ENCODE data around the gene MECP2.
"Not testable (repeated sequence)": the region's sequence is repeated elsewhere in the genome, so short reads cannot be mapped to it uniquely, and the experiment has no call there.

MECP2 gene

GRCh38 chrX:153991013-153991580 is 106.4 kb downstream of the MECP2 start:
- DNase-seq (ENCODE audit: low spot score): no peak

GRCh38 chrX:153989973-153990655 is 107.4 kb downstream of the MECP2 start:
- no peak for DNase-seq (ENCODE audit: low spot score)

- no peak for DNase-seq (ENCODE audit: low spot score)
Observed at GRCh38 chrX:153988493-153988892, 109.0 kb downstream of the MECP2 start.

GRCh38 chrX:153984351-153985178 is 113.0 kb downstream of the MECP2 start:
- peak; percentile 45 for DNase-seq (ENCODE audit: low spot score)

GRCh38 chrX:153983321-153983801 is 114.2 kb downstream of the MECP2 start:
- DNase-seq (ENCODE audit: low spot score): no peak

GRCh38 chrX:153981771-153982533 is 115.6 kb downstream of the MECP2 start:
- peak; percentile 88 for DNase-seq (ENCODE audit: low spot score)

GRCh38 chrX:153981231-153981630 is 116.3 kb downstream of the MECP2 start:
- no peak for DNase-seq (ENCODE audit: low spot score)

- not testable (repeated sequence) for DNase-seq (ENCODE audit: low spot score)
Observed at GRCh38 chrX:153980394-153980793, 117.1 kb downstream of the MECP2 start.

- DNase-seq (ENCODE audit: low spot score): no peak
Observed at GRCh38 chrX:153974726-153975286, 122.7 kb downstream of the MECP2 start.

- DNase-seq (ENCODE audit: low spot score): no peak
Observed at GRCh38 chrX:153974003-153974725, 123.4 kb downstream of the MECP2 start.

- no peak for DNase-seq (ENCODE audit: low spot score)
Observed at GRCh38 chrX:153973127-153974002, 124.2 kb downstream of the MECP2 start.

GRCh38 chrX:153972368-153973126 is 125.0 kb downstream of the MECP2 start, which contains the start of gene TMEM187:
Gene TMEM187 (plus strand): TSS chrX:153972754. CDS start chrX:153982063, 9,309 bp downstream.
- DNase-seq (ENCODE audit: low spot score): peak; percentile 95

Measured in activated CD4-positive, alpha-beta T cell treated with anti-CD3 and anti-CD28 coated beads, Interleukin-2, Interleukin-4, amounts not matched to agents 100 ng/mL and 50 ng/mL, durations not matched to agents 16 hours and 8 hours (primary cell).